ENCODE results near the gene SLC4A4.

DNA sequence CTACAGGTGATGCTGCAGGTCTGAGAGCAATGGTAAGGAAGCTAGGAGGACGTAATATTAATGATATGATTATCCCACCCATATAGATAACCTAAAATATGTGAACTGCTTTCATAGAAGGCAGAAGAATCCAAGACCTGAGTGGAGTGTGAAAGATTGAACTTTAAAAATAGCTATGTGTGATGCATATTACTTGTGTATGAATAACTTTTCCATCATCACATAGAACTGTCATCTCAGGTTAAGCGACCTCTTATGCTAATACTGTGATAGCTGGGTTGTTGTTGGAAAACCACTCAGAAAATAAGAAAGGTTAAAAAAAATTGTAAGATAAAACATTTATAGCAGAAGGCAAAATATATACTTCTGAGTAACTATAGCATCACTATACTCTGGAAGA lies 90.3 kb downstream of the SLC4A4 start:
- TF ChIP-seq GATA1 (IDR thresholded peaks at IDR 0.05; ENCODE audit: low read depth, low read length) (no peak), POLR2A (IDR thresholded peaks at IDR 0.05; ENCODE audit: low read length) (no peak)

Data from erythroblast (primary cell).